GM12878 (cell line): ENCODE results near the gene CSTPP1. TPM values are rescaled to one million over a fixed set of nuclear protein-coding genes. Genes with fewer than 3 reads are reported as not detected.
A peak's percentile ranks its signal among the peaks of the same experiment; 100 is the strongest.

Source experiments
- BMI1 ChIP-seq: fragments of 450-650 bp; IDR thresholded peaks from 2 replicates; pipeline ENCODE4 v1.6.1; 2016; ENCODE audit warnings: mild to moderate bottlenecking, moderate library complexity, borderline replicate concordance
- CBX5 ChIP-seq: sonication (generic); IDR thresholded peaks from 2 replicates; pipeline ENCODE4 v1.6.1; 2016; ENCODE audit warnings: low read depth, moderate library complexity, mild to moderate bottlenecking, inconsistent platforms
- EP300 ChIP-seq, 2 experiments: fragments of 150-350 bp in 1 of 2; IDR thresholded peaks; 2 replicates each; pipeline ENCODE4 v1.6.1; 2011 to 2012; ENCODE audit warnings: low read depth in 2 of 2, low read length in 2 of 2, borderline replicate concordance in 1 of 2, improper control_type of control experiment in 1 of 2, inconsistent platforms in 1 of 2; ENCODE audit not compliant: control insufficient read depth in 1 of 2
- ETV6 ChIP-seq, 2 experiments: fragments of 450-650 bp in 1 of 2; IDR thresholded peaks in 1 of 2; conservative IDR thresholded peaks in 1 of 2; 2 replicates each; pipeline ENCODE4 v1.6.1; 2014; ENCODE audit warnings: antibody characterized with exemption in 1 of 2, borderline replicate concordance in 1 of 2, low read depth in 1 of 2, mild to moderate bottlenecking in 1 of 2, moderate library complexity in 1 of 2
- MXI1 ChIP-seq: fragments of 150-350 bp; IDR thresholded peaks from 2 replicates; pipeline ENCODE4 v1.6.1; 2011; ENCODE audit warnings: low read depth, mild to moderate bottlenecking, inconsistent platforms, low read length, improper control_type of control experiment
- NRF1 ChIP-seq: conservative IDR thresholded peaks from 2 replicates; pipeline ENCODE4 v1.6.1; 2011; ENCODE audit warnings: mild to moderate bottlenecking, low read depth, low read length, improper control_type of control experiment
- PML ChIP-seq: IDR thresholded peaks from 2 replicates; pipeline ENCODE4 v1.6.1; 2012; ENCODE audit warnings: low read length, inconsistent platforms
- POLR2AphosphoS5 ChIP-seq: IDR thresholded peaks from 2 replicates; pipeline ENCODE4 v1.6.1; 2011; ENCODE audit warnings: mild to moderate bottlenecking, low read length, inconsistent platforms
- SMAD5 ChIP-seq: IDR thresholded peaks from 2 replicates; pipeline ENCODE4 v1.6.1; 2016; ENCODE audit warnings: antibody characterized with exemption, low read depth
- TARDBP ChIP-seq: IDR thresholded peaks from 2 replicates; pipeline ENCODE4 v1.6.1; 2016; ENCODE audit warnings: borderline replicate concordance
- TBL1XR1 ChIP-seq: IDR thresholded peaks from 2 replicates; pipeline ENCODE4 v1.6.1; 2012; ENCODE audit warnings: low read depth, low read length, improper control_type of control experiment
- TCF12 ChIP-seq: IDR thresholded peaks from 2 replicates; pipeline ENCODE4 v1.6.1; 2011; ENCODE audit warnings: low read depth, mild to moderate bottlenecking, low read length
- ZZZ3 ChIP-seq: IDR thresholded peaks from 2 replicates; pipeline ENCODE4 v1.6.1; 2011; ENCODE audit warnings: low read depth; ENCODE audit not compliant: control insufficient read depth, insufficient read length
- polyA plus RNA-seq, 11 experiments: library from polyadenylated mRNA; depleted of rRNA in 4 of 11; unstranded in 6 of 11; stranded (reverse) in 5 of 11; fragments of >200 nt; fragmentation: Nextera tagmentation in 4 of 11; fragmentation: Illumina TruSeq in 1 of 11; extraction: Ambion mirVana in 4 of 11; extraction: Trizol in 1 of 11; gene quantifications; 1 replicate in 1 of 11; 2 replicates in 10 of 11; pipeline versions ENCODE4 v1.2.1 to v1.2.3, GENCODE V29; 2011 to 2016; ENCODE audit warnings: inconsistent platforms in 2 of 11, missing spikeins in 2 of 11, low read depth in 1 of 11
- total RNA-seq, 4 experiments: library from RNA; depleted of rRNA in 3 of 4; stranded (reverse); fragments of >200 nt in 3 of 4; fragmentation: Illumina TruSeq in 1 of 4; extraction: Trizol in 1 of 4; gene quantifications; 2 replicates each; pipeline versions ENCODE4 v1.2.1 to v1.2.3, GENCODE V29; 2013 to 2021
- TF ChIP-seq, protein P1 (sequence below): IDR thresholded peaks from 2 replicates; pipeline ENCODE4 v1.6.1; 2012; ENCODE audit warnings: low read depth, low read length, improper control_type of control experiment
- TF ChIP-seq, protein P2 (sequence below): fragments of 450-650 bp; IDR thresholded peaks from 2 replicates; pipeline ENCODE4 v1.6.1; 2014; ENCODE audit warnings: mild to moderate bottlenecking
- TF ChIP-seq, protein P3 (sequence below): fragments of 450-650 bp; IDR thresholded peaks from 2 replicates; pipeline ENCODE4 v1.6.1; 2016; ENCODE audit warnings: mild to moderate bottlenecking, moderate library complexity, borderline replicate concordance
- TF ChIP-seq, protein P4 (sequence below): IDR thresholded peaks from 2 replicates; pipeline ENCODE4 v1.6.1; 2012; ENCODE audit warnings: low read length, inconsistent platforms
- TF ChIP-seq, protein P5 (sequence below): IDR thresholded peaks from 2 replicates; pipeline ENCODE4 v1.6.1; 2011; ENCODE audit warnings: mild to moderate bottlenecking, low read depth, low read length, moderate library complexity; ENCODE audit not compliant: insufficient replicate concordance
- TF ChIP-seq, protein P6 (sequence below): fragments of 450-650 bp; conservative IDR thresholded peaks from 2 replicates; pipeline ENCODE4 v1.6.1; 2017; ENCODE audit warnings: mild to moderate bottlenecking, moderate library complexity

The CSTPP1 gene
- total and polyA plus RNA-seq, 10 of the 15 experiments (the other 5 are each of a cell fraction or from before 2014, with no cell fraction given) = 7.1 to 23.4 (median 17.5) TPM

DNA sequence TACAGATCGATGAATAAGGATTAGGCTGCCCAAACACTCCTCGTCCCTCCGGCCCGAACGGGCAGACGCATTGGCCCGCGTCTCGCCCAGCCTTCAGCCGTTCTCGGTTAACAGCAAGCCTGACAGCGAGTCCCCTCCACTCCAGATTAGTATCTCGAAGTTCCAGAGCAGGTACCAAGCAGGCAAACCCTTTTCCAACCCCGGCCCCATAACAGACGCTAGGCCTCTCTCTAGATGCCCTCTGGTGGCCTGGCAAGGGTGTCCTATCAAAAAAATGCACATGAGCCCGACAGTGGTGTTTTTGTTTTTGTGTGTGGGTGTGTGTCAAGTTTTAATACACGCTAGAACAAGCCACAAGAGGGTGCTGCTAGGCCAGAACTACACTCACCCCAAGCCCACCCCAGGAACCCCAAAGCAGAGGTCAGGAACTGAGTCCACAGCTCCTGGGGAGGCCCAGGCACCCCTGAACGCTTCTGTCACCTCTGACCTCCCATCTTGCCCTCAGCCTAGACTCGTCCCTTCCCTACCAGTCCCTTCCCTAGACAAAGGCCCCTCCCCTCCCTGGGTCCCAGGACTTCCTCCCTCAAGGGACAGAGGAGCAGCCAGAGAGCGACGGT, 240.8 kb downstream of the CSTPP1 start (continued):
- TF ChIP-seq, protein P1, sequence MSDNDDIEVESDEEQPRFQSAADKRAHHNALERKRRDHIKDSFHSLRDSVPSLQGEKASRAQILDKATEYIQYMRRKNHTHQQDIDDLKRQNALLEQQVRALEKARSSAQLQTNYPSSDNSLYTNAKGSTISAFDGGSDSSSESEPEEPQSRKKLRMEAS = peak; percentile 70; the same call in 1 of the 2 replicates
- TF ChIP-seq PML (no peak), TARDBP (no peak), EP300 (IDR thresholded peaks at IDR 0.05; ENCODE audit: borderline replicate concordance in 1 of 2, control insufficient read depth in 1 of 2, low read depth in 2 of 2, low read length in 2 of 2) (0 out of 4 replicates have a peak, but pooled peaks of 1 of the 2 experiments have one; percentile 9), BMI1 (no peak), TBL1XR1 (no peak), ETV6 (conservative IDR thresholded peaks at IDR 0.05 in 1 of 2, IDR thresholded peaks at IDR 0.05 in 1 of 2; ENCODE audit: borderline replicate concordance in 1 of 2, low read depth in 1 of 2) (no peak), SMAD5 (no peak; the same call in 1 of the 2 replicates), CBX5 (no peak), POLR2AphosphoS5 (no peak), TCF12 (no peak), NRF1 (no peak), MXI1 (peak; percentile 92), ZZZ3 (no peak)
- TF ChIP-seq, protein P2, sequence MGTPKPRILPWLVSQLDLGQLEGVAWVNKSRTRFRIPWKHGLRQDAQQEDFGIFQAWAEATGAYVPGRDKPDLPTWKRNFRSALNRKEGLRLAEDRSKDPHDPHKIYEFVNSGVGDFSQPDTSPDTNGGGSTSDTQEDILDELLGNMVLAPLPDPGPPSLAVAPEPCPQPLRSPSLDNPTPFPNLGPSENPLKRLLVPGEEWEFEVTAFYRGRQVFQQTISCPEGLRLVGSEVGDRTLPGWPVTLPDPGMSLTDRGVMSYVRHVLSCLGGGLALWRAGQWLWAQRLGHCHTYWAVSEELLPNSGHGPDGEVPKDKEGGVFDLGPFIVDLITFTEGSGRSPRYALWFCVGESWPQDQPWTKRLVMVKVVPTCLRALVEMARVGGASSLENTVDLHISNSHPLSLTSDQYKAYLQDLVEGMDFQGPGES = no peak
- TF ChIP-seq, protein P3, sequence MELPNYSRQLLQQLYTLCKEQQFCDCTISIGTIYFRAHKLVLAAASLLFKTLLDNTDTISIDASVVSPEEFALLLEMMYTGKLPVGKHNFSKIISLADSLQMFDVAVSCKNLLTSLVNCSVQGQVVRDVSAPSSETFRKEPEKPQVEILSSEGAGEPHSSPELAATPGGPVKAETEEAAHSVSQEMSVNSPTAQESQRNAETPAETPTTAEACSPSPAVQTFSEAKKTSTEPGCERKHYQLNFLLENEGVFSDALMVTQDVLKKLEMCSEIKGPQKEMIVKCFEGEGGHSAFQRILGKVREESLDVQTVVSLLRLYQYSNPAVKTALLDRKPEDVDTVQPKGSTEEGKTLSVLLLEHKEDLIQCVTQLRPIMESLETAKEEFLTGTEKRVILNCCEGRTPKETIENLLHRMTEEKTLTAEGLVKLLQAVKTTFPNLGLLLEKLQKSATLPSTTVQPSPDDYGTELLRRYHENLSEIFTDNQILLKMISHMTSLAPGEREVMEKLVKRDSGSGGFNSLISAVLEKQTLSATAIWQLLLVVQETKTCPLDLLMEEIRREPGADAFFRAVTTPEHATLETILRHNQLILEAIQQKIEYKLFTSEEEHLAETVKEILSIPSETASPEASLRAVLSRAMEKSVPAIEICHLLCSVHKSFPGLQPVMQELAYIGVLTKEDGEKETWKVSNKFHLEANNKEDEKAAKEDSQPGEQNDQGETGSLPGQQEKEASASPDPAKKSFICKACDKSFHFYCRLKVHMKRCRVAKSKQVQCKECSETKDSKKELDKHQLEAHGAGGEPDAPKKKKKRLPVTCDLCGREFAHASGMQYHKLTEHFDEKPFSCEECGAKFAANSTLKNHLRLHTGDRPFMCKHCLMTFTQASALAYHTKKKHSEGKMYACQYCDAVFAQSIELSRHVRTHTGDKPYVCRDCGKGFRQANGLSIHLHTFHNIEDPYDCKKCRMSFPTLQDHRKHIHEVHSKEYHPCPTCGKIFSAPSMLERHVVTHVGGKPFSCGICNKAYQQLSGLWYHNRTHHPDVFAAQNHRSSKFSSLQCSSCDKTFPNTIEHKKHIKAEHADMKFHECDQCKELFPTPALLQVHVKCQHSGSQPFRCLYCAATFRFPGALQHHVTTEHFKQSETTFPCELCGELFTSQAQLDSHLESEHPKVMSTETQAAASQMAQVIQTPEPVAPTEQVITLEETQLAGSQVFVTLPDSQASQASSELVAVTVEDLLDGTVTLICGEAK = 0 out of 2 replicates have a peak, but pooled peaks have one; percentile 21
- TF ChIP-seq, protein P4, sequence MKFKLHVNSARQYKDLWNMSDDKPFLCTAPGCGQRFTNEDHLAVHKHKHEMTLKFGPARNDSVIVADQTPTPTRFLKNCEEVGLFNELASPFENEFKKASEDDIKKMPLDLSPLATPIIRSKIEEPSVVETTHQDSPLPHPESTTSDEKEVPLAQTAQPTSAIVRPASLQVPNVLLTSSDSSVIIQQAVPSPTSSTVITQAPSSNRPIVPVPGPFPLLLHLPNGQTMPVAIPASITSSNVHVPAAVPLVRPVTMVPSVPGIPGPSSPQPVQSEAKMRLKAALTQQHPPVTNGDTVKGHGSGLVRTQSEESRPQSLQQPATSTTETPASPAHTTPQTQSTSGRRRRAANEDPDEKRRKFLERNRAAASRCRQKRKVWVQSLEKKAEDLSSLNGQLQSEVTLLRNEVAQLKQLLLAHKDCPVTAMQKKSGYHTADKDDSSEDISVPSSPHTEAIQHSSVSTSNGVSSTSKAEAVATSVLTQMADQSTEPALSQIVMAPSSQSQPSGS = no peak
- TF ChIP-seq, protein P5, sequence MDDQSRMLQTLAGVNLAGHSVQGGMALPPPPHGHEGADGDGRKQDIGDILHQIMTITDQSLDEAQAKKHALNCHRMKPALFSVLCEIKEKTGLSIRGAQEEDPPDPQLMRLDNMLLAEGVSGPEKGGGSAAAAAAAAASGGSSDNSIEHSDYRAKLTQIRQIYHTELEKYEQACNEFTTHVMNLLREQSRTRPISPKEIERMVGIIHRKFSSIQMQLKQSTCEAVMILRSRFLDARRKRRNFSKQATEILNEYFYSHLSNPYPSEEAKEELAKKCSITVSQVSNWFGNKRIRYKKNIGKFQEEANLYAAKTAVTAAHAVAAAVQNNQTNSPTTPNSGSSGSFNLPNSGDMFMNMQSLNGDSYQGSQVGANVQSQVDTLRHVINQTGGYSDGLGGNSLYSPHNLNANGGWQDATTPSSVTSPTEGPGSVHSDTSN = no peak
- TF ChIP-seq, protein P6, sequence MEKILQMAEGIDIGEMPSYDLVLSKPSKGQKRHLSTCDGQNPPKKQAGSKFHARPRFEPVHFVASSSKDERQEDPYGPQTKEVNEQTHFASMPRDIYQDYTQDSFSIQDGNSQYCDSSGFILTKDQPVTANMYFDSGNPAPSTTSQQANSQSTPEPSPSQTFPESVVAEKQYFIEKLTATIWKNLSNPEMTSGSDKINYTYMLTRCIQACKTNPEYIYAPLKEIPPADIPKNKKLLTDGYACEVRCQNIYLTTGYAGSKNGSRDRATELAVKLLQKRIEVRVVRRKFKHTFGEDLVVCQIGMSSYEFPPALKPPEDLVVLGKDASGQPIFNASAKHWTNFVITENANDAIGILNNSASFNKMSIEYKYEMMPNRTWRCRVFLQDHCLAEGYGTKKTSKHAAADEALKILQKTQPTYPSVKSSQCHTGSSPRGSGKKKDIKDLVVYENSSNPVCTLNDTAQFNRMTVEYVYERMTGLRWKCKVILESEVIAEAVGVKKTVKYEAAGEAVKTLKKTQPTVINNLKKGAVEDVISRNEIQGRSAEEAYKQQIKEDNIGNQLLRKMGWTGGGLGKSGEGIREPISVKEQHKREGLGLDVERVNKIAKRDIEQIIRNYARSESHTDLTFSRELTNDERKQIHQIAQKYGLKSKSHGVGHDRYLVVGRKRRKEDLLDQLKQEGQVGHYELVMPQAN = peak; percentile 97
